ENCODE results near the gene ERI3.

DNA sequence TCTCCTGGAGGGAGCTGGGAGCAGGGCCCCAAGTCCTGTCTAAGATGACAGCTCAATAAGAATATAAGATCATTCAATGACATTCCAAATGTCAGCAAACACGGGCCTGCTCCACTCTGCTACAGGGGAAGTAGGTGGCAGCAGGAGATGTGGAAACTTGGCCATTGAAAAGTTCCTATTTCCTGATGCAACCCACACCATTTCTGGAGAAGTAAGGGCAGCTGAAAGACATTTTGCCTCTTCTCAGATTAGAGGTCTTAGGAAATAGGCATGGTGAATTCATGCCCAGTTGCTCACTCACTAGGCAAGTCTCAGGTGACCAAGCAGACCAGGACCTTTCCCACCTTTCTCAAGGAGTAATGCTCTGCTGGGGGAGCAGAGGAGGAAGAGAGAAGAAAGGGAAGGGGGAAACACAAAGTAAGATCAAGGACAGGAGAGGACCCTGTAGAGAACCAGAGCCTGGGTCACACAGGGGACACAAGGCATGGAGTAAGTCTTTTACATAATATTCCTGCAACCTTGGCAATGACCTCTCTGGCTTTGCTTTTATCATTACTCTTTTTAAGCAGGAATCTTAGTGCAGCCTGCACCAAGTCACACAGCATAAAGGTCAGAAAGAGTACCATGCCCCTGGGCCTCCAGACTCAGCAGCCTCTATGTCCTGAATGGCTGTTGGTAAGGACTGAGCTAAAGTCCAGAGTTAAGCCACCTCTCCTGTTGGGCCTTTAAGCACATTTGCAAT, 72.9 kb downstream of the ERI3 start:
- TF ChIP-seq TAF1 (IDR thresholded peaks at IDR 0.05; ENCODE audit: low read depth, low read length) (no peak), POLR2A (IDR thresholded peaks at IDR 0.05; ENCODE audit: low read depth, low read length) (no peak)
